GM18505 (cell line): ENCODE data around the gene RGS18.
"Not testable (repeated sequence)": the region's sequence is repeated elsewhere in the genome, so short reads cannot be mapped to it uniquely, and the experiment has no call there.

Experiments used
- ATAC-seq: cut with Tn5 transposase; IDR thresholded peaks from one replicate; pipeline ENCODE4 v1.9.1; 2021; ENCODE audit not compliant: unreplicated experiment
- POLR2A ChIP-seq: IDR thresholded peaks from 4 replicates; pipeline ENCODE4 v1.6.1; 2011; ENCODE audit warnings: borderline replicate concordance; ENCODE audit not compliant: insufficient read depth, insufficient read length; ENCODE audit errors: extremely low read depth

RGS18 gene

DNA sequence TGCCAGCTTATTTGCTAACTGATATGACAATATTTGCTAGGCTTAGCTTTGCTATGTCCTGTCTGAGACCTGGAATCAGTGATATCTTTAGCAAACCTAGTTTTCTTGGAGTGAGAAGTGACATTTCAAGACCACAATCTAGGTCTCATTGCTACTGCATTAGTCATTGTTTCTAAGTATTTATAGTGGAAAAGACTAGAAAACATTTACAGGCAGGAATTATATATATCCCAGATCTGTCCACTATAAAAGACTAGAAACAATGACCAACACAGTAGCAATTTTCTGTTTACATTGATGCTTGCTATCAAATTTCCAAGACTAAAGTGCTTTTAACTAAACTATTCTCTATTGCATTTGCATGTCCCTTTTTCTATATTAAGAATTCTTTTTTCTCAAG lies 5.0 kb upstream of the RGS18 start:
- no peak for ATAC-seq
- TF ChIP-seq POLR2A = no peak

DNA sequence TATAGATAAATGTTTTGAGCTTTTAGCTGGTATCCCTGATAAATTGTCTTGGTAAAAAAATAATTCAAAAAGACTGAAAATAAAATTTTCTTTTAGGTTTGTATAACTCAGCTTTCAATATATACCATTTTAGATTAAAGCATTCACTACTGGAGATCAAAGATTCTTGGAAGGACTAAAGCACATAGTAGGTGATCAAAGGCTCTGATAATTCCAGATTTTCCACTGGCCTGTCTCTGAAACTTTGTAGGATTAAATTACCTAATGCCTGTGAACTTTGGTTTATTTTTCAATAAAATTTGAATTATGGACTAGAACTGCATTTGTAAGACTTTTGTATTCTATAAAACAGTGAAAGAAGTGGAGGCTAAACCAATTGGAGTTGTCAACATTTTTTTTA lies 1.2 kb upstream of the RGS18 start:
- TF ChIP-seq POLR2A = no peak
- no peak for ATAC-seq

DNA sequence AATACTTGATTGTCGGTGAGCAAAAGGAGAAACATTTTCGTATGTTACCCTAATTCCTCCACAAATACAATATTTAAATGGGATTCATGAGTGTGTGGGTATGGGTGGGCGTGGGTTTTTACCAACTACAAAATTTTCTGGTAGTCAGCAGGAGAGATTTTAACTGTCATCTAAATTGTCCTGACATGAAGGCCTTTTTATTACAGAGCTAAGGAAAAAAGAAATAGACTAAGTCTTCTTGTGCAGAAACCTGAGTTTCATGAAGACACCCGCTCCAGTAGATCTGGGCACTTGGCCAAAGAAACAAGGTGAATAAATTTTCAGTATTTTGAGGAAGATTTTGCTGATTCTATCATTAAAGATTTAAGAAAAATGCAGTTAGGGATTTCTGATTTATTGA lies 752 bp downstream of the RGS18 start:
- ATAC-seq = no peak
- no peak for TF ChIP-seq POLR2A

DNA sequence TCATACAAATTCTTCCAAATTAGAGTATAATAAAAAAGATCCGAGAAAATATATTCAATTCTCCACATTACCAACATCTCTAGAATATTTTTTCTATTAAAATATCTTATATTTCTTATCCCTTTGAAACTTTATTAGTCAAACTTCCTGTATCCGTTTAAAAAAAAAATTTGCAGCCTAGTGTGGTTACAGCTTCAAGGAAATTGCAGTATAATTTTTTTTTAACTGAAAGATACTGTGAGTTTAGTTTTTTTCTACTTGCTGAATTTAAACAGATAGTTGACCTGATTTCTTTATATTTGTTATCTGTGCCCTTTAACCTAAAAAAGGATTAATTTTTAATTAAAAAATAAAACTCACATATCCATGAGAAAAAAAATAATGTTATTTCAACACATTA lies 1.5 kb downstream of the RGS18 start:
- TF ChIP-seq POLR2A = no peak
- no peak for ATAC-seq

DNA sequence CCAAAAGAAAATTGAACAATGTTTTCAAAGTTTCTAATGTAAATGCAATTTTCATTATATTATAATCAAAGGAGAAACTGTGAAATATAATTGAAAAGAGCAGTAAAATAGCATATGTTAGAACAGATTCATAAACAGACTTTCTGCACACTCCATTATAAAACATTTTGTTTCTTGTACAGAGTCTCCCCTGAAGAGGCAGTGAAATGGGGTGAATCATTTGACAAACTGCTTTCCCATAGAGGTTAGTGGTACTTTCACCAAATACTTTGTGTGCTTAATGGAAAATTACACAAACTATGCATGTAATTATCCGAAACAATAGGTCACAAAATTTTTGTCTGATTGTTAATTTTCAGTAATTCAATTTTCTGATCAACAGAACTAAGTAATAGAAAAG lies 1.9 kb downstream of the RGS18 start:
- no peak for ATAC-seq
- no peak for TF ChIP-seq POLR2A

DNA sequence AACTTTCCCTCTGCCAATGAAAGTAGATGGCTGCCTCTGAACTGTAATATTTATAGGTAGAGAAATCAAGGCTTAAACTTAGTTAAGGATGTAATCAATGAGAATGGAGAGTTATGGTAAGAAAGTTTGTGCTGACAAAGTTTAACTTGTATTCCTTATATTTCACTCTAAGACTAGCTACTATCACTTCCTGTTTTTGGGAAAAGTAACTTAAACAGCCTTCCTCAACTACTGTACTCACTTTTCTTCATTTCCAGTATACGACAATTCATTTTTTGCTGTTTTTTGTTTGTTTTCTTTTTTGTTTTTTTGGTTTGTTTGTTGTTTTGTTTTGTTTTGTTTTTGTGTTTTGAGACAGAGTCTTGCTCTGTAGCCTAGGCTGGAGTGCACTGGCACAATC lies 3.7 kb downstream of the RGS18 start:
- ATAC-seq = no peak
- TF ChIP-seq POLR2A = no peak

DNA sequence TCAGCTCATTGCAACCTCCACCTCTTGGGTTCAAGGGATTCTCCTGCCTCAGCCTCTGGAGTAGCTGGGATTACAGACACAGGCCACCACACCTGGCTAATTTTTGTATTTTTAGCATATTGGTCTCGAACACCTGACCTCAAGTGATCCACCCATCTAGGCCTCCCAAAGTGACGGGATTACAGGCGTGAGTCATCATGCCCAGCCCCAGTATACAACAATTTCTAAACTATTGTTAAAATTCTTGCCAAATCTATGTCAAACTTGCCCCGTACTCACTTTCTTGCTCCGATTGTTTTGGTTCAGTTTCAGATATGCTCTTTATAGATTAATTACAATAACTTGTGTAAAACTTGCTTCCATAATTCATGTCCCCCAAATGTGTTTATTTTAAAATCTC lies 4.1 kb downstream of the RGS18 start:
- no peak for TF ChIP-seq POLR2A
- ATAC-seq = no peak

DNA sequence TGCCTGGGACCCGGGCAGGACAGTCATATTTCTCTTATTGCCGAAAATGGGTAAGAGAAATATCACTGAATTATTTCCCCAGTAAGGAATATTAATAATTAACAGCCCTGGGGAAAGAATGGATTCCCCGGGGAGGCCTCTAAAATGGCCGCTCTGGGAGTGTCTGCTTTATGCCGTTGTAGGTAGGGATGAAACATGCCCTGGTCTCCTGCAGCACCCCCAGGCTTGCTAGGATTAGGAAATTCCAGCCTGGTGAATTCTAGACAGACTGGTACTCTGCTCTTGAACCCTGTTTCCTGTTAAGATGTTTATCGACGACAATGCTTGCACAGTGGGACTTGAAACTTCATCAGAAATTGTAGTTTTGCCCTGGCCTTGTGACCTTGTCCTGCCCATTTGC lies 6.7 kb downstream of the RGS18 start:
- ATAC-seq = not testable (repeated sequence)

DNA sequence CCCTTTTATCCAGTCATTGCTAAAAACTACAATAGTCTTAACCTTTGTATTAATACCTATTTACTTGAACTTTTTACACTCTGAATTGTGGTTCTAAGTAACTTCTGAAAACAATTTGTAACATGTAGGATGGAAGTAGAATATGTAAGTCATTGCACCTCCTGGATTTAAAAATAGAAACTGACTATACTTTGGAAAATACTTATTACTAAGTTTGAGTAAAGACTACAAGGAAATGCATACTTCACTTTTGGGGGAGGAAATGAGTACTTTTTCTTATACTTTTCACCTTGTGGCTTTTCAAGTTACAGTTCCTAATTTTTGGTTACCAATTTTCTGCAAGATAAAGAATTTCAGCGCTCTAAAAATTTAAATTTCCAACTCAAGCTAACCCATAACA lies 8.7 kb downstream of the RGS18 start:
- ATAC-seq = no peak
- no peak for TF ChIP-seq POLR2A

DNA sequence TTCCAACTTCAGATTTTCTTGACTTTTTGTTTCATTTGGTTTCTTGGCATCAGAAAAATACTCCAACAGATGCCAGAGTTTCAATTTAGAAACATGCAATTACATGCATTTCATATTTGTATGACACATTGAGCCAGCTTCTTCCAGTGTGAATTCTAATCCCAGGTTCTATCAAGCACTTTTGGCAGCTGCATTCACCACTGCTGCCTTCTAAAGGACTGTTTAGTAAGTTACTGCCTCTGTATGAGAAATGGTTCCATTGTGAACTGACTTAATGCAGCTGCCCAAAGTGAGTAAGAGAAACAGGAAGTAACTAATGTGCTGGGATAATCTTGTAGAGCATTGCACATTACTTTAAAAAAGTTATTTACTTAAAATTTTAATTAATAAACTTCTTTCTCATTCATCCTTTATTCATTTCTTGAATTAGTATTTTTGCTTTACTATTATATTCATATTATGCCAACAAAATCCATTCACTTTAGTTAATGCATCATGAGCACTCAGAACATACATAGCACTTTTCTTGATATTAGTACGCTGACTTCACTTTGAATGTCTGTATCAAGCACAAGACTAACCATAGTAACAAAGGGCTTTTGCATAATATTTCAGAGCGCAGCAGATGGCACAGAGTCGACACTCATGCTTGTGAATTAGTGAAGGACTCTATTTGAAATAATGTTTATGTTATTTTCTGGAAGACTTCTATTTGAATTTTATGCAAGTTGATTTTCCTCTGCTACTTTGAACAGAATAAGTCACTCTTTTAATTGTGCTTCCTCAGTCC lies 9.8 kb downstream of the RGS18 start:
- ATAC-seq = no peak
- TF ChIP-seq POLR2A = no peak

DNA sequence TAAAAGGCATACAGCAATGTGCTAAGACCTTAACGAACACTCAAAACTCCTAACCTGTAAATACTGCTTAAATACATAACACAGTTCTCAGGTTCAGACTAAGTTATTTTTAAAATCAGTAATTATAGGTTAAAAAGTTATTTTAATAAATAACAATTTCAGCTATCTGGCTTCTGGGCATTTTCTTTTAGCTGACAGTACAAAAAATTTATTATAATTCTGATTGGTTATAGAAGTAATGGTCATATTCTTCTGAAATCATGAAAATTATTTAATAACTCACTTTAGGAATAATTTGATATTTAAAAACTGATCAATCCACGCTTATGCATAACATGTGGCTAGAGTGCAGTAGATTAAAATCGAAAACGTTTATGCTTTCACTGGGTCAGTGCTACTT lies 10.7 kb downstream of the RGS18 start:
- TF ChIP-seq POLR2A = no peak
- ATAC-seq = no peak

DNA sequence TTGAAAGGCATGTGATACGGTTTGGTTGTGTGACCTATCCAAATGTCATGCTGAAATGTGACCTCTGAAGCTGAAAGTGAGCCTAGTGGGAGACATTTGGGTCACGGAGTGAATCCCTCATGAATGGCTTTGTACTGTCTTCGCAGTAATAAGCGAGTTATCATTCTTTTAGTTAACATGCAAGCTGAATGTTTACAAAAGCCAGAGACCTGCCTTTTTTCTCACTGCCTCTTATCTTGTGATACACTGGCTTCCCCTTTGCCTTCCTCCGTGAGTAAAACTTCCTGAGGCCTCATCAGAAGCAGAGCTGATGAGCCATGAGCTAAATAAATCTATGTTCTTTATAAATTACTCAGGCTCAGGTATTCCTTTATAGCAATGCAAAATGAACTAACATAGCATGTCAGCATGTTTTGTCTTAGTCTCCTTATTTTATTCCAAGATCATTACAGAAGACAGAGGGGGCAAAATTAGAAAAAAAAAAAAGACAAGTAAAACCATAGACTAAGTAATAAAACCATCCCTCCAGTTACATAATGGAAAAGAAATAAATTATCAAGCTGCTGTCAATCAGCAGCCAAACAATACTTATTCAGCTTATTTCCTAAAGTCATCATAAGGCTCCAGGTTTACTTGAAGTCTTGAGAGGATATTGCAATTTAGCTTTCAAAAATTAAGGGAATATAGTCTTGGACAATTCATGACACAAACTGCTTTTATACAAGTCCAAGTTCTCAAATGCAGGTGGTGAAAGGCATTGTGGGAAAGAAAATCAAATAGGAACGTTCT lies 12.1 kb downstream of the RGS18 start:
- ATAC-seq = no peak

DNA sequence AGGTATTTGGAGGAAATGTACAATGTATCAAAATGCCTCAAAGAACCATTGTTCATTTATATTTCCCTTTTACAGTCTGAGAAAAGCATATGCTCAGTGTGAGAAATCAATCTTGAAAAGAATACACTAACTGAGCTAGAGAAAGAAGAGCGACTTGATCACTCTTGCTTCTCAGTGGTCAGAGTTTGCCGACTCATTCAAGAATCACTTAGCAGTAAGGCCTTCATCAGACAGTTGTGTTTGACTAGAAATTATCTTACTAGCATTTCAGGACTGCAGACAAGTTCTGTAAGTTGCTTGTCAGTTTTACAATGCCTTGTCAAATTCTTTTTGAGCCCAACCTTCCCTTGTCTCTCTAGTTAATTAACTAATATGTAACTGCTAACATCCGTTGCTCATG lies 12.9 kb downstream of the RGS18 start:
- TF ChIP-seq POLR2A = no peak
- ATAC-seq = no peak

More for the DNA sequence above, 12.1 kb downstream of the RGS18 start:
- TF ChIP-seq POLR2A = no peak

DNA sequence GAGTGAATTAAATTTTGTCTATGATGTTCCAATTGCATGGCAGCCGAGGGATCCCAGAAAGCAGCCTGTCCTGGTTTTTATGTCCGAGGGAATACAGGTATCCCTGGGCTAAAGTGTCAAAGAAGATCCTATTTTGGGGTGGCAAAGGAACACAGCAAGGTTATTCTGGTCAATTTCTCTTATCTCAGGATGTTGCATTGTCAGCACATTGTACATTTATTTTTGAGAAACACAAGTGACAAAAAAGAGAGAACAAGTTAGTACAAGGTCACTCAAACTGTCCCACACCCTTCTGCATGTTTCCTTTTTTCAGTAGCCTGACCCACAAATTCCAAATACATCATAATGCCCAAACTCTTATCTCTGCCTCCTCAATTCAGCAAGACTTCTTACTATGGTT lies 17.7 kb downstream of the RGS18 start:
- no peak for ATAC-seq
- TF ChIP-seq POLR2A = no peak

DNA sequence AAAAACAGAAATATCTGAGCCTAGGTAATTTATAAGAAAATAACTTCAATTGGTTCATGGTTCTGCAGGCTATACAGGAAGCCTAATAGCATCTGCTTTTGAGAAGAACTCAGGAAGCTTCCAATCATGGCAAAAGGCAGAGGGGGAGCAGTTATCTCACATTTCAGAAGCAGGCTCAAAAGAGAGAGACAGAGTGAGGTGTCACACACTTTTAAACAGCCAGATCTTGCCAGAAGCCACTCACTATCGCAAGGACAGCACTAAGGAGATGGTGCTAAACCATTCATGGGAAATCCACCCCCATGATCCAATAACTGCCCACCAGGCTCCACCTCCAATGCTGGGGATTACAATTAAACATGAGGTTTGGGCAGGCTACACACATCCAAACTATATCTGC lies 25.5 kb downstream of the RGS18 start:
- no peak for TF ChIP-seq POLR2A
- ATAC-seq = no peak

DNA sequence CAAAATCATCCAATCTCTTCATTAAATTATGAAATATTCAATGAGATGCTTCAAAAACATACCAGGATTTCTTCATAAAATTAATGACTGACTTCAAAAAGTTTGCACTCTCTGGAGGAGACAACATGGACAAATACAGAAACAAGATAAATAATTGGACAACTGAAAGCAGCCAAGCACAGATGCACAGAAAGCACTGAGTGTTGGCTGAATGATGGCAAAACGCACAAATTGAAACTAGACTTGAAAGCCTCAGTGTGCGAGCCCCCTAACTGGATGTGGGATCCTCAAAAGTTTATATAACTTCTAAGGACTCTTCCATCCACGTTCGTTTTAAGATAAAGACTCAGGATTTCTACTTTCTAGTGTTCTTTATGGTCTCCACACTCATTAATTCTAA lies 27.9 kb downstream of the RGS18 start:
- ATAC-seq = no peak

More for the DNA sequence above, 27.9 kb downstream of the RGS18 start:
- no peak for TF ChIP-seq POLR2A
